ENCODE measurements around the gene RBM38. TPM values are rescaled to one million over a fixed set of nuclear protein-coding genes. Genes with fewer than 3 reads are reported as not detected.

The RBM38 gene
- total RNA-seq, 4 donors from 2014 or later, result 9.6 to 15.5 (median 12.8) TPM

- peaks cover 4 to 46% (median 44%) of the 10 kb centered on the region in 4 donors for H3K4me1 ChIP-seq
- no peak overlapping the region for H3K4me3 ChIP-seq
- no peaks in the 10 kb centered on the region for H3K9me3 ChIP-seq
- TF ChIP-seq CTCF (IDR thresholded peaks at IDR 0.05) (no peak), POLR2A (IDR thresholded peaks at IDR 0.05) (no peak)
- DNase-seq, result no peak
- no peaks in the 10 kb centered on the region for H3K27me3 ChIP-seq
- H3K36me3 ChIP-seq, result peaks cover 0 to 40% (median 0%) of the 10 kb centered on the region in 3 donors
- H3K27ac ChIP-seq, result peak overlapping the region in 1 of 4 donors; percentile 98
These were observed 10.3 kb downstream of the RBM38 start for GRCh38 chr20:57401565-57401918.

- Histone ChIP-seq H3K27ac (no peak overlapping the region), H3K4me1 (peaks cover 4 to 40% (median 38%) of the 10 kb centered on the region in 4 donors), H3K27me3 (no peaks in the 10 kb centered on the region), H3K36me3 (peaks cover 0 to 45% (median 0%) of the 10 kb centered on the region in 3 donors), H3K9me3 (no peaks in the 10 kb centered on the region), H3K4me3 (no peak overlapping the region)
- no peak for TF ChIP-seq POLR2A (IDR thresholded peaks at IDR 0.05)
- DNase-seq, result no peak
These were observed 11.3 kb downstream of the RBM38 start for GRCh38 chr20:57402206-57403125.

- Histone ChIP-seq H3K27me3 (no peaks in the 10 kb centered on the region), H3K27ac (no peak overlapping the region), H3K4me3 (no peak overlapping the region), H3K36me3 (peaks cover 0 to 52% (median 0%) of the 10 kb centered on the region in 3 donors), H3K9me3 (no peaks in the 10 kb centered on the region), H3K4me1 (peaks cover under 1 to 33% (median 32%) of the 10 kb centered on the region in 4 donors)
- TF ChIP-seq CTCF (IDR thresholded peaks at IDR 0.05) (no peak), POLR2A (IDR thresholded peaks at IDR 0.05) (no peak)
- no peak for DNase-seq
These were observed 12.0 kb downstream of the RBM38 start for GRCh38 chr20:57403216-57403615.

- no peaks in the 10 kb centered on the region for H3K27me3 ChIP-seq
- H3K36me3 ChIP-seq, result peaks cover 0 to 59% (median 0%) of the 10 kb centered on the region in 3 donors
- H3K9me3 ChIP-seq, result no peaks in the 10 kb centered on the region
- no peak for DNase-seq
- TF ChIP-seq CTCF (IDR thresholded peaks at IDR 0.05) (no peak), POLR2A (IDR thresholded peaks at IDR 0.05) (no peak)
- no peak overlapping the region for H3K4me3 ChIP-seq
- H3K27ac ChIP-seq, result no peak overlapping the region
- peaks cover 0 to 28% (median 24%) of the 10 kb centered on the region in 4 donors for H3K4me1 ChIP-seq
These were observed 12.8 kb downstream of the RBM38 start for GRCh38 chr20:57404006-57404405.

GRCh38 chr20:57404419-57405072 is 13.3 kb downstream of the RBM38 start:
- DNase-seq, result no peak
- Histone ChIP-seq H3K27ac (no peak overlapping the region), H3K36me3 (peaks cover 0 to 62% (median 0%) of the 10 kb centered on the region in 3 donors), H3K4me1 (peaks cover 0 to 23% (median 19%) of the 10 kb centered on the region in 4 donors), H3K4me3 (no peak overlapping the region), H3K27me3 (no peaks in the 10 kb centered on the region), H3K9me3 (no peaks in the 10 kb centered on the region)
- TF ChIP-seq CTCF (IDR thresholded peaks at IDR 0.05) (no peak), POLR2A (IDR thresholded peaks at IDR 0.05) (no peak)

Measured in Peyer's patch (tissue), 4 donors.